HEK293 (cell line): ENCODE measurements around the gene HGF.

ENCODE experiments used
- CTCF ChIA-PET: fragments of 350-600 bp; formaldehyde crosslinking; extraction: SDS; loops from one replicate; lab custom pipeline; 2021; ENCODE audit warnings: antibody characterized with exemption; lab: Yijun Ruan, JAX
- POLR2A ChIA-PET: fragments of 300-600 bp; formaldehyde crosslinking; extraction: SDS; loops from one replicate; lab custom pipeline; 2020; ENCODE audit warnings: antibody characterized with exemption, inconsistent platforms; lab: Yijun Ruan, JAX
- H3K27ac ChIP-seq: fragments of 200-500 bp; sonication (Bioruptor generic); 2 replicates; pipeline ENCODE4 v1.5.1; 2014; ENCODE audit warnings: low read depth, low read length, control low read depth, inconsistent platforms; ENCODE audit errors: extremely low read depth
- H3K36me3 ChIP-seq, 2 experiments: fragments of 200-500 bp in 1 of 2; sonication (Bioruptor generic) in 1 of 2; 1 replicate in 1 of 2; 2 replicates in 1 of 2; pipeline ENCODE4 v1.5.1; 2014 to 2017; ENCODE audit warnings: inconsistent platforms in 2 of 2, low read length in 2 of 2; ENCODE audit not compliant: control insufficient read depth in 2 of 2, insufficient read depth in 1 of 2
- H3K4me1 ChIP-seq: fragments of 200-500 bp; sonication (Bioruptor generic); 2 replicates; pipeline ENCODE4 v1.5.1; 2014; ENCODE audit warnings: mild to moderate bottlenecking, low read length, inconsistent platforms; ENCODE audit not compliant: control insufficient read depth, insufficient read depth
- H3K4me3 ChIP-seq: 2 replicates; pipeline ENCODE4 v1.5.1; 2011; ENCODE audit warnings: low read depth, mild to moderate bottlenecking, control low read depth, low read length, moderate library complexity
- H3K9me3 ChIP-seq: fragments of 200-500 bp; sonication (Bioruptor generic); 2 replicates; pipeline ENCODE4 v1.5.1; 2014; ENCODE audit warnings: low read depth, low read length, inconsistent platforms; ENCODE audit not compliant: control insufficient read depth, insufficient read depth
- BCL11B ChIP-seq: fragments of 450-650 bp; formaldehyde crosslinking; IDR thresholded peaks from 2 replicates; pipeline ENCODE4 v1.5.1; 2016; ENCODE audit warnings: low read depth, missing biosample characterization, missing genetic modification characterization
- EGR2 ChIP-seq: fragments of 450-650 bp; formaldehyde crosslinking; IDR thresholded peaks from 2 replicates; pipeline ENCODE4 v1.5.1; 2016; ENCODE audit warnings: low read depth, missing biosample characterization, missing genetic modification characterization
- INSM2 ChIP-seq: fragments of 450-650 bp; formaldehyde crosslinking; IDR thresholded peaks from 2 replicates; pipeline ENCODE4 v1.5.1; 2016; ENCODE audit warnings: missing biosample characterization, missing genetic modification characterization
- KLF7 ChIP-seq: fragments of 450-650 bp; formaldehyde crosslinking; IDR thresholded peaks from 2 replicates; pipeline ENCODE4 v1.5.1; 2016; ENCODE audit warnings: missing biosample characterization, missing genetic modification characterization, borderline replicate concordance
- OSR2 ChIP-seq: fragments of 450-650 bp; formaldehyde crosslinking; IDR thresholded peaks from 2 replicates; pipeline ENCODE4 v1.5.1; 2016; ENCODE audit warnings: missing biosample characterization, missing genetic modification characterization
- PATZ1 ChIP-seq: fragments of 450-650 bp; formaldehyde crosslinking; IDR thresholded peaks from 2 replicates; pipeline ENCODE4 v1.5.1; 2016; ENCODE audit warnings: missing biosample characterization, missing genetic modification characterization
- PRDM1 ChIP-seq: fragments of 450-650 bp; formaldehyde crosslinking; IDR thresholded peaks from 2 replicates; pipeline ENCODE4; 2016; ENCODE audit warnings: missing biosample characterization, missing genetic modification characterization
- SALL2 ChIP-seq: fragments of 450-650 bp; formaldehyde crosslinking; IDR thresholded peaks from 2 replicates; pipeline ENCODE4 v1.5.0; 2017; ENCODE audit warnings: missing biosample characterization, mild to moderate bottlenecking, missing genetic modification characterization, borderline replicate concordance
- TCF7L2 ChIP-seq: IDR thresholded peaks from 2 replicates; pipeline ENCODE4 v1.6.1; 2011; ENCODE audit warnings: low read depth, mild to moderate bottlenecking, inconsistent platforms, low read length, moderate library complexity, borderline replicate concordance
- TRIM28 ChIP-seq: IDR thresholded peaks from 2 replicates; pipeline ENCODE4 v1.6.1; 2011; ENCODE audit warnings: low read length, control low read depth, borderline replicate concordance
- ZBTB21 ChIP-seq: fragments of 450-650 bp; formaldehyde crosslinking; IDR thresholded peaks from 2 replicates; pipeline ENCODE4 v1.5.1; 2017; ENCODE audit warnings: missing biosample characterization, missing genetic modification characterization
- ZNF138 ChIP-seq: fragments of 450-650 bp; formaldehyde crosslinking; IDR thresholded peaks from 2 replicates; pipeline ENCODE4 v1.5.1; 2016; ENCODE audit warnings: missing biosample characterization, missing genetic modification characterization, borderline replicate concordance
- ZNF16 ChIP-seq: fragments of 450-650 bp; formaldehyde crosslinking; IDR thresholded peaks from 2 replicates; pipeline ENCODE4 v1.5.1; 2016; ENCODE audit warnings: low read depth, missing biosample characterization, missing genetic modification characterization
- ZNF174 ChIP-seq: fragments of 450-650 bp; formaldehyde crosslinking; IDR thresholded peaks from 2 replicates; pipeline ENCODE4 v1.5.0; 2017; ENCODE audit warnings: missing biosample characterization, mild to moderate bottlenecking, missing genetic modification characterization
- ZNF211 ChIP-seq: fragments of 450-650 bp; formaldehyde crosslinking; IDR thresholded peaks from 2 replicates; pipeline ENCODE4 v1.5.1; 2016; ENCODE audit warnings: low read depth, missing biosample characterization, missing genetic modification characterization
- ZNF24 ChIP-seq: fragments of 450-650 bp; formaldehyde crosslinking; IDR thresholded peaks from 2 replicates; pipeline ENCODE4 v1.5.1; 2016; ENCODE audit warnings: missing biosample characterization, missing genetic modification characterization
- ZNF266 ChIP-seq: fragments of 450-650 bp; formaldehyde crosslinking; IDR thresholded peaks from 2 replicates; pipeline ENCODE4 v1.5.1; 2016; ENCODE audit warnings: missing biosample characterization, missing genetic modification characterization, low read depth
- ZNF394 ChIP-seq: fragments of 450-650 bp; formaldehyde crosslinking; IDR thresholded peaks from 2 replicates; pipeline ENCODE4 v1.5.1; 2016; ENCODE audit warnings: missing biosample characterization, missing genetic modification characterization, mild to moderate bottlenecking, moderate library complexity, borderline replicate concordance
- ZNF423 ChIP-seq: fragments of 450-650 bp; formaldehyde crosslinking; IDR thresholded peaks from 2 replicates; pipeline ENCODE4 v1.5.1; 2016; ENCODE audit warnings: missing biosample characterization, missing genetic modification characterization
- ZNF660 ChIP-seq: fragments of 450-650 bp; IDR thresholded peaks from 2 replicates; pipeline ENCODE4 v1.5.1; 2018; ENCODE audit warnings: missing biosample characterization, mild to moderate bottlenecking, missing genetic modification characterization
- ZNF785 ChIP-seq: fragments of 450-650 bp; formaldehyde crosslinking; IDR thresholded peaks from 2 replicates; pipeline ENCODE4 v1.5.1; 2016; ENCODE audit warnings: missing biosample characterization, missing genetic modification characterization
- ZSCAN16 ChIP-seq: fragments of 450-650 bp; formaldehyde crosslinking; IDR thresholded peaks from 2 replicates; pipeline ENCODE4 v1.5.1; 2016; ENCODE audit warnings: missing biosample characterization, missing genetic modification characterization

HGF gene

GRCh38 chr7:81676813-81677212 is 93.0 kb downstream of the HGF start:
- TF ChIP-seq ZNF266 (no peak), BCL11B (tag by site-specific recombination) (no peak), INSM2 (tag by site-specific recombination) (no peak), TRIM28 (no peak), SALL2 (tag by site-specific recombination) (no peak), ZNF24 (tag by site-specific recombination) (no peak), ZBTB21 (tag by site-specific recombination) (no peak), ZNF423 (no peak), TCF7L2 (no peak), ZSCAN16 (tag by site-specific recombination) (no peak), ZNF138 (tag by site-specific recombination) (no peak), KLF7 (tag by site-specific recombination) (no peak), ZNF16 (no peak), ZNF174 (tag by site-specific recombination) (no peak), ZNF394 (tag by site-specific recombination) (no peak), PRDM1 (tag by site-specific recombination) (no peak), ZNF211 (no peak), PATZ1 (tag by site-specific recombination) (no peak), ZNF785 (tag by site-specific recombination) (no peak)

GRCh38 chr7:81676105-81676811 is 93.6 kb downstream of the HGF start:
- POLR2A ChIA-PET, result no interaction called here
- CTCF ChIA-PET, result interaction anchor here (0.5 kb wide), 1 partner anchor 77 kb away, joined by 3 read pairs; no protein-coding TSS in a partner anchor

More at GRCh38 chr7:81676813-81677212, 93.0 kb downstream of the HGF start:
- Histone ChIP-seq H3K4me3 (no peak overlapping the region), H3K27ac (no peak overlapping the region), H3K9me3 (no peaks in the 10 kb centered on the region), H3K36me3 (no peaks in the 10 kb centered on the region), H3K4me1 (0 out of 2 replicates have a peak, but pooled peaks cover 3% of the 10 kb centered on the region)
- ChIA-PET POLR2A (no interaction called here), CTCF (no interaction called here)

More at GRCh38 chr7:81676105-81676811, 93.6 kb downstream of the HGF start:
- H3K36me3 ChIP-seq, result no peaks in the 10 kb centered on the region
- no peak overlapping the region for H3K27ac ChIP-seq
- no peak overlapping the region for H3K4me3 ChIP-seq
- no peaks in the 10 kb centered on the region for H3K9me3 ChIP-seq
- H3K4me1 ChIP-seq, result 0 out of 2 replicates have a peak, but pooled peaks cover 3% of the 10 kb centered on the region
- TF ChIP-seq INSM2 (tag by site-specific recombination) (no peak), EGR2 (tag by site-specific recombination) (no peak), ZNF394 (tag by site-specific recombination) (no peak), ZNF660 (tag by site-specific recombination) (no peak), OSR2 (tag by site-specific recombination) (no peak), ZNF266 (no peak)
